Fibroblast of lung (primary cell): Measurements from ENCODE around the gene EHD3. TPM values are rescaled to one million over a fixed set of nuclear protein-coding genes. Genes with fewer than 3 reads are reported as not detected.

Source experiments
- DNase-seq, 2 donors: peaks; one replicate each; pipeline versions ENCODE4 v3.0.0 to v3.0.0-alpha.2; 2010; ENCODE audit warnings: low read depth in 2 of 2
- H2AFZ ChIP-seq: 2 replicates; pipeline ENCODE4 v1.5.1; 2012; ENCODE audit warnings: low read length, control low read depth, inconsistent platforms
- H3K27ac ChIP-seq: 2 replicates; pipeline ENCODE4 v1.5.1; 2011; ENCODE audit warnings: low read length, control low read depth; ENCODE audit not compliant: insufficient read depth
- H3K27me3 ChIP-seq: 2 replicates; pipeline ENCODE4 v1.5.1; 2011; ENCODE audit warnings: mild to moderate bottlenecking, low read length; ENCODE audit not compliant: control insufficient read depth, insufficient read depth
- H3K36me3 ChIP-seq: 2 replicates; pipeline ENCODE4 v1.5.1; 2011; ENCODE audit warnings: low read length; ENCODE audit not compliant: control insufficient read depth, insufficient read depth
- H3K4me1 ChIP-seq: 2 replicates; pipeline ENCODE4 v1.5.1; 2011; ENCODE audit warnings: low read length; ENCODE audit not compliant: control insufficient read depth, insufficient read depth; ENCODE audit errors: extremely low read depth
- H3K4me2 ChIP-seq: 2 replicates; pipeline ENCODE4 v1.5.1; 2011; ENCODE audit warnings: low read length, control low read depth; ENCODE audit not compliant: insufficient read depth; ENCODE audit errors: extremely low read depth
- H3K4me3 ChIP-seq, 4 experiments: fragments of 200-600 bp in 1 of 4; sonication (generic) in 1 of 4; replicated peaks in 1 of 4; 2 replicates each; pipeline ENCODE4 v1.5.1; 2011 to 2016; ENCODE audit warnings: low read length in 4 of 4, low read depth in 3 of 4, mild to moderate bottlenecking in 3 of 4, control low read depth in 2 of 4, inconsistent platforms in 1 of 4, mixed read lengths in 1 of 4; ENCODE audit not compliant: insufficient read depth in 1 of 4; ENCODE audit errors: control extremely low read depth in 1 of 4
- H3K79me2 ChIP-seq: 2 replicates; pipeline ENCODE4 v1.5.1; 2012; ENCODE audit warnings: mild to moderate bottlenecking, low read length, inconsistent platforms; ENCODE audit not compliant: control insufficient read depth, insufficient read depth
- H3K9ac ChIP-seq: 2 replicates; pipeline ENCODE4 v1.5.1; 2011; ENCODE audit warnings: mild to moderate bottlenecking, low read length, control low read depth; ENCODE audit not compliant: insufficient read depth
- H3K9me3 ChIP-seq: 2 replicates; pipeline ENCODE4 v1.5.1; 2012; ENCODE audit warnings: low read depth, low read length; ENCODE audit not compliant: control insufficient read depth, insufficient read depth
- H4K20me1 ChIP-seq: 2 replicates; pipeline ENCODE4 v1.5.1; 2011; ENCODE audit warnings: low read length; ENCODE audit not compliant: control insufficient read depth, insufficient read depth; ENCODE audit errors: extremely low read depth
- CTCF ChIP-seq, 2 donors: IDR thresholded peaks in 1 of 2; conservative IDR thresholded peaks in 1 of 2; 1 replicate in 1 of 2; 2 replicates in 1 of 2; pipeline ENCODE4 v1.5.1; 2011 to 2012; ENCODE audit warnings: low read length in 2 of 2, control low read depth in 1 of 2, inconsistent platforms in 1 of 2, low read depth in 1 of 2, mild to moderate bottlenecking in 1 of 2
- EZH2 ChIP-seq: IDR thresholded peaks from 2 replicates; pipeline ENCODE4 v1.5.1; 2012; ENCODE audit warnings: low read length, control low read depth, mild to moderate bottlenecking; ENCODE audit errors: missing control alignments
- polyA plus RNA-seq, 2 donors: library from polyadenylated mRNA; depleted of rRNA in 1 of 2; stranded (reverse) in 1 of 2; unstranded in 1 of 2; fragments of >200 nt; gene quantifications; 2 replicates each; pipeline ENCODE4 v1.2.1, GENCODE V29; 2011 to 2012; ENCODE audit warnings: missing spikeins in 1 of 2
- total RNA-seq: library from RNA; depleted of rRNA; stranded (reverse); fragments of >200 nt; gene quantifications from 2 replicates; pipeline ENCODE4 v1.2.1, GENCODE V29; 2014

EHD3 gene
- total and polyA plus RNA-seq, 2 donors (not counting 1 experiment from before 2014, with no cell fraction given), result 30.6 to 37.5 TPM

GRCh38 chr2:31219131-31219969 lies 14.6 kb upstream of the EHD3 start:
- no peaks in the 10 kb centered on the region for H3K79me2 ChIP-seq
- TF ChIP-seq CTCF (conservative IDR thresholded peaks at IDR 0.05 in 1 of 2, IDR thresholded peaks at IDR 0.05 in 1 of 2; ENCODE audit: low read depth in 1 of 2, low read length in 2 of 2) (no peak), EZH2 (no peak)
- no peaks in the 10 kb centered on the region for H3K9me3 ChIP-seq
- no peaks in the 10 kb centered on the region for H3K4me1 ChIP-seq
- no peak for DNase-seq
- H3K27me3 ChIP-seq, result peaks cover 6% of the 10 kb centered on the region
- no peak overlapping the region for H3K27ac ChIP-seq
- no peak overlapping the region for H3K4me3 ChIP-seq
- H3K4me2 ChIP-seq, result no peak overlapping the region
- H3K36me3 ChIP-seq, result no peaks in the 10 kb centered on the region
- no peaks in the 10 kb centered on the region for H4K20me1 ChIP-seq
- H3K9ac ChIP-seq, result no peak overlapping the region
- no peak overlapping the region for H2AFZ ChIP-seq

- TF ChIP-seq CTCF (conservative IDR thresholded peaks at IDR 0.05 in 1 of 2, IDR thresholded peaks at IDR 0.05 in 1 of 2; ENCODE audit: low read depth in 1 of 2, low read length in 2 of 2), result no peak
- TF ChIP-seq EZH2, result no peak
- no peaks in the 10 kb centered on the region for H4K20me1 ChIP-seq
- no peak for DNase-seq
- H3K9ac ChIP-seq, result no peak overlapping the region
- no peak overlapping the region for H3K27ac ChIP-seq
- H3K9me3 ChIP-seq, result no peaks in the 10 kb centered on the region
- H3K4me3 ChIP-seq, result no peak overlapping the region
- no peak overlapping the region for H2AFZ ChIP-seq
- no peaks in the 10 kb centered on the region for H3K79me2 ChIP-seq
- H3K4me1 ChIP-seq, result no peaks in the 10 kb centered on the region
- H3K36me3 ChIP-seq, result no peaks in the 10 kb centered on the region
- H3K4me2 ChIP-seq, result no peak overlapping the region
- H3K27me3 ChIP-seq, result peaks cover 11% of the 10 kb centered on the region
Observed at GRCh38 chr2:31221544-31221943, 12.4 kb upstream of the EHD3 start.

GRCh38 chr2:31222071-31222470 lies 11.9 kb upstream of the EHD3 start:
- H2AFZ ChIP-seq, result no peak overlapping the region
- no peaks in the 10 kb centered on the region for H3K4me1 ChIP-seq
- TF ChIP-seq CTCF (conservative IDR thresholded peaks at IDR 0.05 in 1 of 2, IDR thresholded peaks at IDR 0.05 in 1 of 2; ENCODE audit: low read depth in 1 of 2, low read length in 2 of 2) (no peak), EZH2 (no peak)
- no peak overlapping the region for H3K9ac ChIP-seq
- no peak overlapping the region for H3K4me3 ChIP-seq
- H4K20me1 ChIP-seq, result no peaks in the 10 kb centered on the region
- no peak overlapping the region for H3K27ac ChIP-seq
- no peaks in the 10 kb centered on the region for H3K9me3 ChIP-seq
- H3K27me3 ChIP-seq, result peaks cover 13% of the 10 kb centered on the region
- no peak overlapping the region for H3K4me2 ChIP-seq
- H3K36me3 ChIP-seq, result no peaks in the 10 kb centered on the region
- no peaks in the 10 kb centered on the region for H3K79me2 ChIP-seq
- no peak for DNase-seq
